H1 (cell line): ENCODE data around the gene DESI1. TPM values are rescaled to one million over a fixed set of nuclear protein-coding genes. Genes with fewer than 3 reads are reported as not detected.

Source experiments
- CTCF ChIA-PET: fragments of 300-600 bp; sonication (Branson Sonifier 250); formaldehyde crosslinking; loops from one replicate; lab custom pipeline; 2021; ENCODE audit not compliant: partially characterized antibody; lab: Charles Lee
- POLR2A ChIA-PET: fragments of 300-600 bp; sonication (Branson Sonifier 250); formaldehyde crosslinking; loops from one replicate; lab custom pipeline; 2021; ENCODE audit warnings: inconsistent platforms; ENCODE audit not compliant: partially characterized antibody; lab: Charles Lee
- DNase-seq, 2 experiments: peaks; one replicate each; pipeline versions ENCODE4 v3.0.0 to v3.0.0-alpha.2; 2010 to 2022; ENCODE audit warnings: low spot score in 2 of 2, low read depth in 1 of 2, mixed read lengths in 1 of 2
- FAIRE-seq: peaks from 2 replicates; lab custom pipeline; 2011; peaks lifted over from hg19 to GRCh38; lab: Jason Lieb, UNC
- H2AFZ ChIP-seq: 2 replicates; pipeline ENCODE4 v1.8.1; 2012; ENCODE audit warnings: low read length, inconsistent platforms
- H2AK5ac ChIP-seq: 2 replicates; pipeline ENCODE4 v1.6.1; 2013; ENCODE audit warnings: low read depth, low read length
- H2BK120ac ChIP-seq: replicated peaks from 2 replicates; pipeline ENCODE3; 2013; ENCODE audit warnings: low read depth, low read length, inconsistent platforms
- H2BK12ac ChIP-seq: 2 replicates; pipeline ENCODE4 v1.6.1; 2013; ENCODE audit warnings: low read depth, low read length
- H2BK15ac ChIP-seq: 2 replicates; pipeline ENCODE4 v1.6.1; 2013; ENCODE audit warnings: low read length
- H2BK20ac ChIP-seq: 2 replicates; pipeline ENCODE4 v1.6.1; 2013; ENCODE audit warnings: low read length
- H2BK5ac ChIP-seq: 2 replicates; pipeline ENCODE4 v1.6.1; 2013; ENCODE audit warnings: low read depth, low read length
- H3K14ac ChIP-seq: 2 replicates; pipeline ENCODE4 v1.6.1; 2013; ENCODE audit warnings: inconsistent platforms; ENCODE audit not compliant: insufficient read length
- H3K18ac ChIP-seq: 2 replicates; pipeline ENCODE4 v1.6.1; 2013; ENCODE audit warnings: low read length; ENCODE audit errors: extremely low read depth
- H3K23ac ChIP-seq: 2 replicates; pipeline ENCODE4 v1.6.1; 2013; ENCODE audit warnings: inconsistent platforms; ENCODE audit not compliant: insufficient read length
- H3K23me2 ChIP-seq: 2 replicates; pipeline ENCODE4 v1.6.1; 2013; ENCODE audit warnings: low read depth, low read length
- H3K27ac ChIP-seq: 2 replicates; pipeline ENCODE4 v1.6.1; 2011; ENCODE audit warnings: low read depth, low read length, inconsistent platforms
- H3K27me3 ChIP-seq, 4 experiments: replicated peaks in 1 of 4; 1 replicate in 1 of 4; 2 replicates in 3 of 4; pipeline versions ENCODE4 v1.6.1 to v1.8.1; 2011 to 2013; ENCODE audit warnings: low read length in 3 of 4, mild to moderate bottlenecking in 3 of 4, inconsistent platforms in 2 of 4, mixed read lengths in 2 of 4, moderate library complexity in 1 of 4; ENCODE audit not compliant: control insufficient read depth in 3 of 4, insufficient read depth in 3 of 4; ENCODE audit errors: extremely low read depth in 1 of 4
- H3K36me3 ChIP-seq, 4 experiments: 2 replicates each; pipeline versions ENCODE4 v1.6.1 to v1.8.1; 2011 to 2013; ENCODE audit warnings: mild to moderate bottlenecking in 4 of 4, low read length in 3 of 4, moderate library complexity in 2 of 4, control low read depth in 1 of 4, inconsistent platforms in 1 of 4; ENCODE audit not compliant: insufficient read depth in 4 of 4, control insufficient read depth in 2 of 4
- H3K4ac ChIP-seq: replicated peaks from 2 replicates; pipeline ENCODE3; 2013; ENCODE audit warnings: low read length, low read depth, mixed read lengths, inconsistent platforms; ENCODE audit not compliant: insufficient read length
- H3K4me1 ChIP-seq, 4 experiments: replicated peaks in 1 of 4; 1 replicate in 1 of 4; 2 replicates in 3 of 4; pipeline versions ENCODE4 v1.6.1 to v1.8.1; 2011 to 2013; ENCODE audit warnings: low read length in 3 of 4, inconsistent platforms in 2 of 4, mixed read lengths in 1 of 4; ENCODE audit not compliant: insufficient read depth in 4 of 4, control insufficient read depth in 3 of 4
- H3K4me2 ChIP-seq, 2 experiments: 2 replicates each; pipeline versions ENCODE4 v1.6.1 to v1.8.1; 2011 to 2013; ENCODE audit warnings: low read depth in 2 of 2, low read length in 2 of 2, control low read depth in 1 of 2, inconsistent platforms in 1 of 2, mild to moderate bottlenecking in 1 of 2; ENCODE audit not compliant: insufficient read depth in 1 of 2
- H3K4me3 ChIP-seq, 4 experiments: fragments of 200-600, 300-600 bp in 1 of 4; sonication (generic), shearing (Covaris generic), sonication (Bioruptor Twin) in 1 of 4; 2 replicates each; pipeline versions ENCODE4 v1.5.1 to v1.8.1; 2011 to 2016; ENCODE audit warnings: low read length in 4 of 4, low read depth in 3 of 4, control low read depth in 2 of 4, inconsistent platforms in 2 of 4, mild to moderate bottlenecking in 2 of 4, mixed read lengths in 1 of 4, moderate library complexity in 1 of 4; ENCODE audit not compliant: insufficient read depth in 2 of 4; ENCODE audit errors: extremely low read depth in 1 of 4
- H3K56ac ChIP-seq: replicated peaks from 2 replicates; pipeline ENCODE3; 2013; ENCODE audit warnings: low read depth, mild to moderate bottlenecking, mixed read lengths, low read length, inconsistent platforms; ENCODE audit not compliant: insufficient read length
- H3K79me1 ChIP-seq: 2 replicates; pipeline ENCODE4 v1.6.1; 2013; ENCODE audit warnings: low read depth, low read length, control low read depth
- H3K79me2 ChIP-seq, 2 experiments: 2 replicates each; pipeline versions ENCODE4 v1.6.1 to v1.8.1; 2012 to 2013; ENCODE audit warnings: low read length in 2 of 2, mild to moderate bottlenecking in 2 of 2, inconsistent platforms in 1 of 2; ENCODE audit not compliant: insufficient read depth in 2 of 2, control insufficient read depth in 1 of 2
- H3K9ac ChIP-seq, 4 experiments: replicated peaks in 1 of 4; 1 replicate in 1 of 4; 2 replicates in 3 of 4; pipeline versions ENCODE4 v1.6.1 to v1.8.1; 2011 to 2013; ENCODE audit warnings: low read depth in 3 of 4, low read length in 3 of 4, control low read depth in 2 of 4, mild to moderate bottlenecking in 2 of 4, moderate library complexity in 2 of 4, inconsistent platforms in 1 of 4; ENCODE audit errors: extremely low read depth in 1 of 4
- H3K9me3 ChIP-seq, 2 experiments: 2 replicates each; pipeline versions ENCODE4 v1.6.1 to v1.8.1; 2012 to 2013; ENCODE audit warnings: mild to moderate bottlenecking in 2 of 2, moderate library complexity in 2 of 2, control low read depth in 1 of 2, inconsistent platforms in 1 of 2, low read depth in 1 of 2, low read length in 1 of 2, mixed read lengths in 1 of 2; ENCODE audit not compliant: insufficient read depth in 2 of 2
- H4K20me1 ChIP-seq, 2 experiments: replicated peaks in 1 of 2; 2 replicates each; pipeline versions ENCODE3 to v1.8.1; 2011 to 2013; ENCODE audit warnings: inconsistent platforms in 2 of 2, low read length in 2 of 2, mild to moderate bottlenecking in 1 of 2; ENCODE audit not compliant: insufficient read depth in 2 of 2, control insufficient read depth in 1 of 2
- H4K5ac ChIP-seq: 2 replicates; pipeline ENCODE4 v1.6.1; 2013; ENCODE audit warnings: low read length, low read depth, mixed read lengths, inconsistent platforms; ENCODE audit not compliant: insufficient read length
- H4K8ac ChIP-seq: 2 replicates; pipeline ENCODE4 v1.8.0; 2013; ENCODE audit warnings: mild to moderate bottlenecking, moderate library complexity, low read length, inconsistent platforms; ENCODE audit not compliant: insufficient read depth; ENCODE audit errors: extremely low read depth
- H4K91ac ChIP-seq: replicated peaks from 2 replicates; pipeline ENCODE3; 2013; ENCODE audit warnings: low read length, mixed read lengths, inconsistent platforms; ENCODE audit not compliant: insufficient read length
- JUN ChIP-seq: IDR thresholded peaks from 2 replicates; pipeline ENCODE4 v1.6.1; 2011; ENCODE audit warnings: low read depth, mild to moderate bottlenecking, improper control_type of control experiment, low read length
- WGBS, 2 experiments: shearing (Covaris generic) in 1 of 2; methylation state at CpG; one replicate each; pipeline versions ENCODE4 v1.1.6 to v1.1.7; 2013 to 2015; ENCODE audit warnings: low lambda C conversion rate in 2 of 2, mixed read lengths in 2 of 2, inconsistent platforms in 1 of 2, low coverage in 1 of 2, missing lambda C conversion rate in 1 of 2; ENCODE audit not compliant: insufficient replicate concordance in 2 of 2, insufficient coverage in 1 of 2, insufficient read length in 1 of 2; ENCODE audit errors: extremely low coverage in 1 of 2, missing lambda C conversion rate in 1 of 2; 5-methylcytosine and 5-hydroxymethylcytosine counted together
- polyA plus RNA-seq, 7 experiments: library from polyadenylated mRNA; depleted of rRNA in 3 of 7; stranded (reverse) in 5 of 7; unstranded in 2 of 7; fragments of >200 nt in 5 of 7; fragments of 200-250 nt in 2 of 7; gene quantifications; 1 replicate in 5 of 7; 2 replicates in 1 of 7; 4 replicates in 1 of 7; pipeline versions ENCODE4 v1.2.1 to v1.2.3, GENCODE V29; 2011 to 2013; ENCODE audit warnings: missing spikeins in 2 of 7, mixed read lengths in 2 of 7
- total RNA-seq: library from RNA; stranded (reverse); fragmentation: NEBNext Ultra II Directional; extraction: Animal tissue kit (Norgen Biotek cat#: 25700); gene quantifications from 2 replicates; pipeline ENCODE4 v1.2.1, GENCODE V29; 2021

Gene DESI1
- total and polyA plus RNA-seq, 2 of the 8 experiments (the other 6 are each of a cell fraction or from before 2014, with no cell fraction given) = 27.6 to 34.3 TPM

- Histone ChIP-seq H2BK5ac (no peak overlapping the region), H2BK120ac (no peak overlapping the region), H3K36me3 (no peaks in the 10 kb centered on the region), H3K23ac (no peak overlapping the region), H2BK15ac (no peak overlapping the region), H2BK20ac (no peak overlapping the region), H3K14ac (no peak overlapping the region), H3K4me2 (no peak overlapping the region), H3K23me2 (peaks cover 3% of the 10 kb centered on the region; the same call in 1 of the 2 replicates), H3K27ac (no peak overlapping the region), H3K56ac (no peak overlapping the region), H3K4me1 (no peaks in the 10 kb centered on the region; a peak in 2 of 7 replicates), H3K79me2 (no peaks in the 10 kb centered on the region), H3K4ac (no peak overlapping the region), H4K91ac (no peak overlapping the region), H3K18ac (no peak overlapping the region), H2AFZ (no peak overlapping the region), H2BK12ac (no peak overlapping the region), H3K27me3 (no peaks in the 10 kb centered on the region), H2AK5ac (no peak overlapping the region), H3K9me3 (no peaks in the 10 kb centered on the region), H4K20me1 (peaks cover 0 to 7% of the 10 kb centered on the region in 2 experiments), H3K4me3 (no peak overlapping the region), H4K5ac (no peak overlapping the region), H3K79me1 (no peaks in the 10 kb centered on the region; the same call in 1 of the 2 replicates), H3K9ac (no peak overlapping the region), H4K8ac (no peak overlapping the region; the same call in 1 of the 2 replicates)
- DNase-seq (no peak), FAIRE-seq (no peak)
- TF ChIP-seq JUN = no peak
- ChIA-PET POLR2A (interaction anchor here (0.7 to 1.6 kb wide), 4 partner anchors 15 to 48 kb away, joined by 3 to 4 read pairs (median 4); partner anchors contain the start of gene CSDC2), CTCF (interaction anchor here (1.0 to 8.6 kb wide), 9 partner anchors 13 to 61 kb away, joined by 5 to 169 read pairs (median 21); partner anchors contain the start of genes CSDC2 and PMM1)
- 98% methylated on average over 15 of the region's 15 CpGs; no CpG with 5 or more reads in 1 of the 2 experiments for WGBS, 2 experiments
Observed at GRCh38 chr22:41575533-41575932, 45.3 kb downstream of the DESI1 start.
